Measurements from ENCODE around the gene RPS6KA3. TPM values are rescaled to one million over a fixed set of nuclear protein-coding genes. Genes with fewer than 3 reads are reported as not detected.

RPS6KA3 gene
- total RNA-seq, 1 experiment from 2014 or later = 9.2 TPM

DNA sequence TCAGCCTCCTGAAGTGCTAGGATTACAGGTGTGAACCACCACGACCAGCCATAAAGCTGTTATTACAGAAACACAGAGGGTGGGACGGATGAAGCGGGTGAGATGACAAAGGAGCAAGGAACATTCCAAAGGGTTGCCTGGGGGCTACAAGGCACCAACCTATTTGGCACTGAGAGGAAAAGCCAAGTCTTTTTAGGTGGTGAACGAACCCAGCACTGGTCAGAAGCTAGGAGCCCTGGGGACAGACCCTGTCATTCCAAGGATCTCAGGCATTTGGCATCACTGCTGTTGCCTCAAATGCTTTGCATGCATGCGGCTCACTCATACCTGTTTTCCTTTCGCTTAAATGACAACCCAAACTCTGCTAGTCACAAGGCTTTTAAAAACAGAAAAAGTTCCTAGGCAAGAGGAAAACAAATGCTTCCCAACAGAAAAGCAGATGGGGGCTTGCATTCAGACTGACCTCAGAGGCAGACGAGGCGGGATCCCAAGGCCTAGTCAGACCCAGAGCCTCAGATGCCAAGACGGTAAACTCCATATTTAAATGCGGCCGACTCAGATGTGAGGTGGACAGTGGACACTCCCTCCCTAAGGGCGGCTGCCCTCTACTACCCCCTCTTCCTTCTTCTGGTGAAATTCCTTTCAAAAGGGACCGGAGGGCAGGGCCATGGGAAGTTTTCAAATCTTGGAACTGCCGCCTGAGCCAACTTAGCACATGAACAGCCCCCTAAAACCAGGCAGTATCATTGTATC is 154.5 kb downstream of the RPS6KA3 start:
- H4K20me1 ChIP-seq (ENCODE audit: control insufficient read depth, insufficient read depth, insufficient read length) = no peaks in the 10 kb centered on the region
- no peaks in the 10 kb centered on the region for H3K79me2 ChIP-seq (ENCODE audit: insufficient read depth, low read length)
- H3K9ac ChIP-seq (ENCODE audit: extremely low read depth, insufficient read length, low read length) = no peak overlapping the region
- no peak overlapping the region for H3K4me2 ChIP-seq (ENCODE audit: insufficient read depth, insufficient read length, low read length)
- no peak overlapping the region for H4K5ac ChIP-seq (ENCODE audit: insufficient read length, low read depth, low read length)
- H2BK5ac ChIP-seq (ENCODE audit: insufficient read length, low read length) = no peak overlapping the region
- H3K18ac ChIP-seq (ENCODE audit: insufficient read length, low read depth, low read length) = no peak overlapping the region
- H2AFZ ChIP-seq (ENCODE audit: low read length) = no peak overlapping the region
- no peak overlapping the region for H4K8ac ChIP-seq (replicated peaks; ENCODE audit: insufficient read length, low read depth, low read length)
- no peak overlapping the region for H3T11ph ChIP-seq (ENCODE audit: low read length)
- peaks cover 2 to 10% (median 2%) of the 10 kb centered on the region in 3 experiments; a peak in 3 of 7 replicates for H3K36me3 Mint-ChIP-seq (ENCODE audit: insufficient read depth in 1 of 3, low read depth in 3 of 3)
- H2AK5ac ChIP-seq (ENCODE audit: insufficient read length, low read length) = no peak overlapping the region
- no peaks in the 10 kb centered on the region for H3K79me1 ChIP-seq (ENCODE audit: insufficient read depth, low read depth, low read length, poor library complexity, severe bottlenecking)
- H3K23ac ChIP-seq (ENCODE audit: insufficient read length, low read depth, low read length) = no peak overlapping the region
- TF ChIP-seq, protein P1, sequence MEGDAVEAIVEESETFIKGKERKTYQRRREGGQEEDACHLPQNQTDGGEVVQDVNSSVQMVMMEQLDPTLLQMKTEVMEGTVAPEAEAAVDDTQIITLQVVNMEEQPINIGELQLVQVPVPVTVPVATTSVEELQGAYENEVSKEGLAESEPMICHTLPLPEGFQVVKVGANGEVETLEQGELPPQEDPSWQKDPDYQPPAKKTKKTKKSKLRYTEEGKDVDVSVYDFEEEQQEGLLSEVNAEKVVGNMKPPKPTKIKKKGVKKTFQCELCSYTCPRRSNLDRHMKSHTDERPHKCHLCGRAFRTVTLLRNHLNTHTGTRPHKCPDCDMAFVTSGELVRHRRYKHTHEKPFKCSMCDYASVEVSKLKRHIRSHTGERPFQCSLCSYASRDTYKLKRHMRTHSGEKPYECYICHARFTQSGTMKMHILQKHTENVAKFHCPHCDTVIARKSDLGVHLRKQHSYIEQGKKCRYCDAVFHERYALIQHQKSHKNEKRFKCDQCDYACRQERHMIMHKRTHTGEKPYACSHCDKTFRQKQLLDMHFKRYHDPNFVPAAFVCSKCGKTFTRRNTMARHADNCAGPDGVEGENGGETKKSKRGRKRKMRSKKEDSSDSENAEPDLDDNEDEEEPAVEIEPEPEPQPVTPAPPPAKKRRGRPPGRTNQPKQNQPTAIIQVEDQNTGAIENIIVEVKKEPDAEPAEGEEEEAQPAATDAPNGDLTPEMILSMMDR (conservative IDR thresholded peaks at IDR 0.05) = no peak
- H3K56ac ChIP-seq (ENCODE audit: insufficient read length, low read depth, low read length) = no peak overlapping the region
- H3K27ac ChIP-seq (ENCODE audit: insufficient read length, low read depth, low read length) = no peak overlapping the region
- no peak overlapping the region for H3K4ac ChIP-seq (ENCODE audit: low read depth, low read length)
- no peak overlapping the region for H2BK12ac ChIP-seq (ENCODE audit: insufficient read length, low read depth, low read length)
- H3K27me3 Mint-ChIP-seq (ENCODE audit: low read depth) = peaks cover 30% of the 10 kb centered on the region
- H3K23me2 ChIP-seq (ENCODE audit: insufficient read length, low read depth, low read length, poor library complexity, severe bottlenecking) = no peaks in the 10 kb centered on the region
- H3K9me3 Mint-ChIP-seq = peaks cover 58 to 76% of the 10 kb centered on the region in 2 experiments
- no peak overlapping the region for H3K4me3 Mint-ChIP-seq
- no peak overlapping the region for H3K27ac Mint-ChIP-seq
- no CpG with 5 or more reads among the region's 14 CpGs for WGBS (ENCODE audit: extremely low coverage, insufficient read length, low lambda C conversion rate)
- no peak overlapping the region for H4K91ac ChIP-seq (ENCODE audit: insufficient read length, low read depth, low read length)
- H3K27me3 ChIP-seq (ENCODE audit: insufficient read depth, low read length) = peaks cover 4% of the 10 kb centered on the region; the same call in 1 of the 2 replicates
- H3K4me1 Mint-ChIP-seq = peaks cover 0 to 8% of the 10 kb centered on the region in 2 experiments; a peak in 2 of 4 replicates
- no peak overlapping the region for H2BK15ac ChIP-seq (ENCODE audit: low read depth, low read length)
- peaks cover 14% of the 10 kb centered on the region for H3K9me3 ChIP-seq (ENCODE audit: control insufficient read depth, low read depth, low read length)
- DNase-seq = no peak
- H3K14ac ChIP-seq (ENCODE audit: insufficient read depth, low read length) = no peak overlapping the region
- no peaks in the 10 kb centered on the region for H3K4me1 ChIP-seq (ENCODE audit: insufficient read depth, low read length)
- no peak overlapping the region for H2BK20ac ChIP-seq (ENCODE audit: low read depth, low read length, poor library complexity, severe bottlenecking)
- H2BK120ac ChIP-seq (ENCODE audit: low read depth, low read length, poor library complexity, severe bottlenecking) = no peak overlapping the region
